ENCODE results near the gene ZNF668. TPM values are rescaled to one million over a fixed set of nuclear protein-coding genes. Genes with fewer than 3 reads are reported as not detected.

ZNF668 gene
- total and polyA plus RNA-seq, 2 of the 13 experiments (the other 11 are each of a cell fraction or from before 2014, with no cell fraction given) = 3.8 to 9.8 TPM

DNA sequence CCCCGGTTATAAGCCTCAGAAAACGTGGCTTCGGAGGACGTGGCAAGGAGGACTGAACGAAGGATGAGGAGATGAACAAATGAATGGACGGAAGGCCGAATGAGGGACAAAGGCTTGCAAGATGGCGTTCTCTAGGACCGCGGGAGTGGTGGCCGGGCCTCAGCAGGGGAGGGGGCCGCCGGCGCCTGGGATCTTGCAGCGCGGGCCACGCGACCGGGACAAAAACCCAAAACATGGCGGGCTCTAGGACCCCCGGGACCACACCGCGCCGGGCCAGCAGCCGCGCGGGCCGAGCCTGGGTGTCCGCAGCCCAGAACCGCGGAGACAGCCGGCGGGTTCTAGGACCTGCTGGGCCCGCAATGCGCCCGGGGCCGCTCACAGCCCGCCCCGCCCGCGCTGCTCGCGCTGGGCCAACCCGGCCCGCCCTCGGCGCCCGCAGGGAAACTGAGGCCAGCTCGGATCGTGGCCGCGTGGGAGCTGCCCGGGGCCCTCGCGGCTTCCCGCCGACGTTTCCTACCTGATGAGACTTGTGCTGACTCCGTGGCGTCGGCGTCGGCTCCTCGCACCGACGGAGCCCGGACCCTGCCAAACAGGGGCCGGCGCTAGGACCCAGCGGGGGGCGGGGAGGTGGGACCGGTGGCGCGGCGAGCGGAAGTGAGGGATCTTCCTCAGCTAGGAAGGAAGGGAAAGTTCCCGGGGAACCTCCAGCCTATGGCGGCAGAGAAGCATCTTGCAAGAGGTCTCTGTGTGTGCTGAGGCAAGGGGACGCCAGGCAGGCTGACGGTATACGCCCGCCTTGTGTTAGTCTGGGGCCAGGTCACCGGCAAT is 684 bp downstream of the ZNF668 start (continued):
- TF ChIP-seq REPIN1 (CRISPR knock-in tag; IDR thresholded peaks at IDR 0.05; ENCODE audit: borderline replicate concordance, low read depth) (no peak), ZNF510 (CRISPR knock-in tag; IDR thresholded peaks at IDR 0.05; ENCODE audit: low read depth) (no peak), SP1 (IDR thresholded peaks at IDR 0.05) (no peak), SP1 (CRISPR knock-in tag; IDR thresholded peaks at IDR 0.05) (peak; percentile 65), FOXO4 (CRISPR knock-in tag; conservative IDR thresholded peaks at IDR 0.05) (peak; percentile 85; the same call in 1 of the 2 replicates), ZNF788 (CRISPR knock-in tag; IDR thresholded peaks at IDR 0.05; ENCODE audit: borderline replicate concordance) (peak; percentile 88), HNRNPH1 (optimal IDR thresholded peaks at IDR 0.05; ENCODE audit: low read depth, low read length) (no peak), U2AF2 (IDR thresholded peaks at IDR 0.05; ENCODE audit: low read depth, low read length) (no peak), YEATS4 (CRISPR knock-in tag; IDR thresholded peaks at IDR 0.05; ENCODE audit: borderline replicate concordance) (peak; percentile 79; the same call in 1 of the 2 replicates), BRD4 (CRISPR knock-in tag; IDR thresholded peaks at IDR 0.05) (peak; percentile 71; the same call in 1 of the 2 replicates), HMG20B (CRISPR knock-in tag; conservative IDR thresholded peaks at IDR 0.05) (no peak), ZNF766 (CRISPR knock-in tag; IDR thresholded peaks at IDR 0.05; ENCODE audit: borderline replicate concordance) (peak; percentile 52; the same call in 1 of the 2 replicates), TMF1 (CRISPR knock-in tag; IDR thresholded peaks at IDR 0.05; ENCODE audit: low read depth) (0 out of 2 replicates have a peak, but pooled peaks have one; percentile 20), ZNF317 (CRISPR knock-in tag; IDR thresholded peaks at IDR 0.05) (peak; percentile 73; the same call in 1 of the 2 replicates), CHD2 (IDR thresholded peaks at IDR 0.05; ENCODE audit: low read depth, low read length) (no peak; the same call in 1 of the 2 replicates), CCDC6 (CRISPR knock-in tag; IDR thresholded peaks at IDR 0.05) (peak; percentile 79)
- TF ChIP-seq, protein P1, sequence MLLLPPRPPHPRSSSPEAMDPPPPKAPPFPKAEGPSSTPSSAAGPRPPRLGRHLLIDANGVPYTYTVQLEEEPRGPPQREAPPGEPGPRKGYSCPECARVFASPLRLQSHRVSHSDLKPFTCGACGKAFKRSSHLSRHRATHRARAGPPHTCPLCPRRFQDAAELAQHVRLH (CRISPR knock-in tag; IDR thresholded peaks at IDR 0.05; ENCODE audit: borderline replicate concordance, low read depth) = no peak
- TF ChIP-seq, protein P2, sequence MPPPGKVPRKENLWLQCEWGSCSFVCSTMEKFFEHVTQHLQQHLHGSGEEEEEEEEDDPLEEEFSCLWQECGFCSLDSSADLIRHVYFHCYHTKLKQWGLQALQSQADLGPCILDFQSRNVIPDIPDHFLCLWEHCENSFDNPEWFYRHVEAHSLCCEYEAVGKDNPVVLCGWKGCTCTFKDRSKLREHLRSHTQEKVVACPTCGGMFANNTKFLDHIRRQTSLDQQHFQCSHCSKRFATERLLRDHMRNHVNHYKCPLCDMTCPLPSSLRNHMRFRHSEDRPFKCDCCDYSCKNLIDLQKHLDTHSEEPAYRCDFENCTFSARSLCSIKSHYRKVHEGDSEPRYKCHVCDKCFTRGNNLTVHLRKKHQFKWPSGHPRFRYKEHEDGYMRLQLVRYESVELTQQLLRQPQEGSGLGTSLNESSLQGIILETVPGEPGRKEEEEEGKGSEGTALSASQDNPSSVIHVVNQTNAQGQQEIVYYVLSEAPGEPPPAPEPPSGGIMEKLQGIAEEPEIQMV (CRISPR knock-in tag; IDR thresholded peaks at IDR 0.05; ENCODE audit: low read depth) = no peak; the same call in 1 of the 2 replicates
- TF ChIP-seq, protein P3, sequence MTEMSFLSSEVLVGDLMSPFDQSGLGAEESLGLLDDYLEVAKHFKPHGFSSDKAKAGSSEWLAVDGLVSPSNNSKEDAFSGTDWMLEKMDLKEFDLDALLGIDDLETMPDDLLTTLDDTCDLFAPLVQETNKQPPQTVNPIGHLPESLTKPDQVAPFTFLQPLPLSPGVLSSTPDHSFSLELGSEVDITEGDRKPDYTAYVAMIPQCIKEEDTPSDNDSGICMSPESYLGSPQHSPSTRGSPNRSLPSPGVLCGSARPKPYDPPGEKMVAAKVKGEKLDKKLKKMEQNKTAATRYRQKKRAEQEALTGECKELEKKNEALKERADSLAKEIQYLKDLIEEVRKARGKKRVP (CRISPR knock-in tag; IDR thresholded peaks at IDR 0.05) = 0 out of 4 replicates have a peak, but pooled peaks of 1 of the 2 experiments have one; percentile 25
- TF ChIP-seq, protein P4, sequence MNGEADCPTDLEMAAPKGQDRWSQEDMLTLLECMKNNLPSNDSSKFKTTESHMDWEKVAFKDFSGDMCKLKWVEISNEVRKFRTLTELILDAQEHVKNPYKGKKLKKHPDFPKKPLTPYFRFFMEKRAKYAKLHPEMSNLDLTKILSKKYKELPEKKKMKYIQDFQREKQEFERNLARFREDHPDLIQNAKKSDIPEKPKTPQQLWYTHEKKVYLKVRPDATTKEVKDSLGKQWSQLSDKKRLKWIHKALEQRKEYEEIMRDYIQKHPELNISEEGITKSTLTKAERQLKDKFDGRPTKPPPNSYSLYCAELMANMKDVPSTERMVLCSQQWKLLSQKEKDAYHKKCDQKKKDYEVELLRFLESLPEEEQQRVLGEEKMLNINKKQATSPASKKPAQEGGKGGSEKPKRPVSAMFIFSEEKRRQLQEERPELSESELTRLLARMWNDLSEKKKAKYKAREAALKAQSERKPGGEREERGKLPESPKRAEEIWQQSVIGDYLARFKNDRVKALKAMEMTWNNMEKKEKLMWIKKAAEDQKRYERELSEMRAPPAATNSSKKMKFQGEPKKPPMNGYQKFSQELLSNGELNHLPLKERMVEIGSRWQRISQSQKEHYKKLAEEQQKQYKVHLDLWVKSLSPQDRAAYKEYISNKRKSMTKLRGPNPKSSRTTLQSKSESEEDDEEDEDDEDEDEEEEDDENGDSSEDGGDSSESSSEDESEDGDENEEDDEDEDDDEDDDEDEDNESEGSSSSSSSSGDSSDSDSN (CRISPR knock-in tag; IDR thresholded peaks at IDR 0.05) = no peak; the same call in 1 of the 2 replicates

Data from HepG2 (cell line).